HG03354 (cell line): ENCODE measurements around the gene PLEKHM3.
"Not testable (repeated sequence)": the region's sequence is repeated elsewhere in the genome, so short reads cannot be mapped to it uniquely, and the experiment has no call there.

Experiments
- ATAC-seq: cut with Tn5 transposase; IDR thresholded peaks from one replicate; pipeline ENCODE4 v1.9.1; 2021; ENCODE audit warnings: mild to moderate bottlenecking; ENCODE audit not compliant: unreplicated experiment, poor library complexity, severe bottlenecking

Gene PLEKHM3

GRCh38 chr2:207812726-207813080, 212.6 kb downstream of the PLEKHM3 start:
- ATAC-seq: no peak

DNA sequence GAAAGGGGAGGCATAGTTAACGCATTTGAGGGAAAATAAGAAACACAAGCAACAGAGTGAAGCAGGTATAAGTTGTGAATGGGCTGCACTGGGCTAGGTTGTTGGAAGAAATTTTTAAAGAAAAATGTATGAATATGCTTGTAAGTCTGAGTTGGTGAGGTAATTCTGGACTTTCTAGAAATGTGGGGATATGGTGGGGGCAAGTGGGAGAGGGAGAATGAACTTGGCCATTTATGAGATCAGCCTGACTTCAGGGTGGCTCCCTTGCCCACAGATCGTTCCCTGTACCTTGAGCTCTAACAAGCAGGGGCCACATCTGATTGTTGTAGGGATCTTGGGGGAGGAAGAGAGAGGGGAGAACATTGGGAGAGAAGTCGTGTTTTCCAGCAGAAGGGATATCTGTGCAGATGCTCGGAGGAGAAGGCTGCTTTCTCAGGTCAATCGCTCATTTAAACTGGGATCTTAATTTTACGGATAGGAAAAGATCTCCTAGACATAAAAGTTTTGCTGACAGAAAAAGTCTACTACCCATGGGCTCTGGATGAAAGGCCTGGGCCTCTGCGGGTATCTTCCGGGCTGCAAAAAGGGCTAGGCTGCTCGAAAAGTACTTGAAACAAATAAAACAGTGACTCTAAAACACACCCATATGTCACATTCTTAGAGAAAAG, 213.1 kb downstream of the PLEKHM3 start:
- no peak for ATAC-seq

DNA sequence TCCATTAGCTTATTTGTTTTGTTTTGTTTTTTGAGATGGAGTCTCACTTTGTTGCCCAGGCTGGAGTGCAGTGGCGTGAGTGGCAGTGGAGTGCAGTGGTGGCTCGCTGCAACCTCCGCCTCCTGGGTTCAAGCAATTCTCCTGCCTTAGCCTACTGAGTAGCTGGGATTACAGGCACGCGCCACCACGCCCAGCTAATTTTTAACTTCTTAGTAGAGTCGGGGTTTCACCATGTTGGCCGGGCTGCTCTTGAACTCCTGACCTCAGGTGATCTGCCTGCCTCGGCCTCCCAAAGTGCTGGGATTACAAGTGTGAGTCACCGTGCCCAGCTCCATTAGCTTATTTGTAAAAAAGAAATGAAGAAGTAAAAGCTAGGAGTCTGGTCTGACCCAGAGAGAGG, 213.7 kb downstream of the PLEKHM3 start:
- not testable (repeated sequence) for ATAC-seq

GRCh38 chr2:207810200-207810788, 215.0 kb downstream of the PLEKHM3 start:
- no peak for ATAC-seq

DNA sequence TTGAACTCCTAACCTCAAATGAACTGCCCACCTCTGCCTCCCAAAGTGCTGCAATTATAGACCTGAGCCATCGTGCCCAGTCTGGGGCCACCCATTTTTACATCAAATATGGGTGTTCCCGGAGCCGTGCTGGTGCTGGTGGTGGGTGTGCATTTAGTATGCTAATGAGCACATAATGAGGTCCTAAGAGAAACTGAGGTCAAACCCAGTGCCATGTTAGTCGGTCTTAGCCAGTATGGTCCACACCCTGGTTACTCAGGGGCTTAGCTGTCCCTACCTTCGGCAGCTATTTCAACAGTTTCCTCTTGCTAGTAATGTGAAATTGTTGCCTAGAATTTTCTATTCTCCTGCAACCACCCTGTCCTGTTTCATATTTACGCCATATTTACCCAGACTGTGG, 217.2 kb downstream of the PLEKHM3 start:
- ATAC-seq: no peak

- peak; percentile 53 for ATAC-seq
Measured at GRCh38 chr2:207807516-207807915, 217.8 kb downstream of the PLEKHM3 start.

GRCh38 chr2:207805566-207806226, 219.6 kb downstream of the PLEKHM3 start:
- no peak for ATAC-seq

DNA sequence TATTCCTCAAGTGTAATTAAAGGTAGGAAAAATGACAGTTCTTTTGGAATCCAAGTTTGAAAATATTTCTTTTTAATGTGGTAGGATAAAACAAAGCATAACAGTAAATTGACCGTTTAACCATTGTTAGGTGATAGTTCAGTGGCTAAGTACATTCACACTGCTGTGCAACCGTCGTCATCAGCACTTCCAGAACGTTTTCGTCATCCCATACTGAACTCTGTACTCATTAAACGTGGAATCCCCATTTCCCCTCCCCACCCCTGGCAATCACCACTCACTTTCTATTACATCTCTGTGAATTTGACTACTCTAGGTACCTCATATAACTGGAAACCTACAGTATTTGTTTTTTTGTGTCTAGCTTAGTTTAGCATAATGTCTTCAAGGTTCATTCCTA, 222.7 kb downstream of the PLEKHM3 start:
- no peak for ATAC-seq

- ATAC-seq: no peak
Measured at GRCh38 chr2:207801259-207801658, 224.1 kb downstream of the PLEKHM3 start.

DNA sequence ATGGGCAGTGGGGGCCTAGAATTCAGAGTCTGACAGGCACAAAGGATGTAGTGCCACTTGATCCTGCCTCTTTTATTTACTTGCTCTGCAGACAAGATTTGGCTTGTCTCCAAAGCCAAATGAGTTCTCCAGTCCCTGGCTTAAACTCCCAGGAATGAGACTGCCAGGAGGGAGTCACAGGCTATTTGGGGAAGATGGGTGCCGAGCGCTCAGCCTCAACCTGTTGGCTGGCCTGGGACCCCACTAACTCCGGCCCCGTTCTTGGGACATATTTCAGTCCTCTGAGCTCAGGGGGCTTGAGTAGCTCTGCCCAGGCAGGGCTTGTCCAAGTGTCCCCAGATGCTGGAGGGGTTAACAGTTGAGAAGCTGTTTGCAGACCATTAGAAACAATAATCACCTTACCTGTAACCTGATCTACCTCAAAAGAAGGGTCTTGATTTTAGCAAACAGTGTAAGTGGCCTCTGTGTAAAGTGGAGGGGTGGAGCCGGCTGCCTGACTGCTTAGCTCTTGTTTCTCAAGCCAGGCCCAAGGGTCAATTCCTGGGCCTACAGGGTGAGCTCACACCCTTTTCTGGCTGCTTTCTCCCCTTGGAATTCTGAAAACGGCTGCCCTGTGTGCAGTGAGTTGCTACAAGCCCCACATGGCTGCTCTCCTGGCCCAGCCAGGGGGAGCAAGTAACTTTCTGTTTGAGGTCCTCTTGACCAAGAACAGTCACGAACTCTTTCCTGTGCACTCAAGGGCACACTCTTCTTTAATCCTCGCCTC, 228.6 kb downstream of the PLEKHM3 start:
- ATAC-seq: no peak

DNA sequence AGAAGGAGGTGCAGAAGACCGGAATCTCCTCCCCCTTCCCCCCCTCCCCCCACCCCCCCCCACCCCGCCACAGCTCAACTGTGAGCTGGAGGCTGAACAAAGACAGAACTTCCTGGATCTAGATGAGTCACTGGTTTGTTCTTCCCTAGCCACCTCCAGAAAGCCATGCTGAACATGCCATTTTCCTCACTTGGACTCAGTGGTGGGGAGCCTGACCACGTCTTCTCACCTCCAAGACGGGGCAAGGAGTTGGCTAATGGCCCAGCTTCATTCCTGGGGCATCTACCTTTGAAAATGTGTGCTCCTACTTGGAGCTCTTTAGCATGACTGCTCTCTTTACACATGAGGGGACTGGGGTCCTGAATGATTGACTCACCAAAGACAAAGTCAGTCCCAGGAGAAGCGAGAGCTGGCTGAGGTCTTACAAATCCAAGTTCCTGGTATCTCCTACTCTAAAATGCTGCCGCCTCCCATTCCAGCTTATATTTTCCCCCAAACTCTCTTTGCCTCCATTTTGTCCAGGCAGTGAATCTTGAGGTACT, 233.0 kb downstream of the PLEKHM3 start:
- ATAC-seq: no peak

- no peak for ATAC-seq
Measured at GRCh38 chr2:207791579-207792243, 233.6 kb downstream of the PLEKHM3 start.

GRCh38 chr2:207790898-207791297, 234.4 kb downstream of the PLEKHM3 start:
- no peak for ATAC-seq

DNA sequence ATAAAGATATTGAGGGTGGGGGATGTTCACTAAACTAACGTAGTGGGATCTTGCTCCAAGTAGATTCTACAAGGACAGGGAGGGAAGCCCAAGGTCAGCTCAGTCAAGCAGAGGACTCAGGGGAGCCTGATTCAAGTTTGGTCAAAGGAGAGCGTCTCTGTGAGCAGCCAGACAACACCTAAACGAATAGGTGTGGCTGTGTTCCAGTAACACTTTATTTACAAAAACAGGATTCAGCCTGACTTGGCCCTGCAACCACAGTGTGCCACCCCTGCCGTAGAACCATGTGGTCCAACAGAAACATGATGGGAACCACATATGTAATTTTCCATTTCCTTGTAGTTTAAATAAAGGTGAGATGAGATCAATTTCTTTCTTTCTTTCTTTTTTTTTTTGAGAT, 237.5 kb downstream of the PLEKHM3 start:
- ATAC-seq: no peak

GRCh38 chr2:207787017-207787416, 238.3 kb downstream of the PLEKHM3 start:
- no peak for ATAC-seq

- ATAC-seq: no peak
Measured at GRCh38 chr2:207784898-207785297, 240.4 kb downstream of the PLEKHM3 start.

- ATAC-seq: no peak
Measured at GRCh38 chr2:207783514-207783913, 241.8 kb downstream of the PLEKHM3 start.

DNA sequence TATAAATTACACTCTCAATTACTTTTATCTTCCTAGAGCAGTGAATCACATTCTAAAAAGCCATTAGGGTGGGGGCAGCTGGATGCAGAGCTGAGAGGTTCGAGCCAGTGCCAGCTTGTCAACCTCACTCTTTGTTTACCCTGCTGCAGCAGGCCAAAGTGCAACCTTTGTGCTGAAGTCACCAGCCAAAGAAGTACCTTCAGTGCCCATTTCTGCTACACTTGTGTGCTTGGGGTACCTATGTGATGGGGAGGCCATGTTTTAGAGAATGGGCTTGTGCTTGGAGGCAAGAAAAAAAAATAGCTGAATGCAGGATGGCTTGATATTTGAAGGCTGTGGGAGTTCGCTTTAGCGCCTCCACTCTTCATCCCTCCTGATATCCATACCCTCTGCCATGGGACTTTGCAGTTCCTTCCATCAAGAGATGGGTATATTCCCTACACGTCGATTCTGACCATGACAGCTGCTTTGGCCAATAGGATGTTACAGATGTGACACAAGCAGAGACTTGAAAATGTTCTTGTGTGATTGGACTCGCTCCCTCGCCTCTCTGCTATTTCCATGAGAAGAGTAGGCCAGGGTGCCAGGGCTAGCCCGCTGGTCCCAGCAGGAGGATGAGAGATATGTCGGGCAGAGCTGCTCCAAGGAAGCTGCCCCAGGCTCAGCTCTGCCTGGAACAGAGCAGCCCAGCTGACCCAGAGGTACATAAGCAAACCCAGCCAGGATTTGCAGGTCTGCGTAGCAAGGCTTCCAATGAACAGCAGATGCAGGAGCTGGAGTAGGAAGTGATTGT, 242.9 kb downstream of the PLEKHM3 start:
- no peak for ATAC-seq

- ATAC-seq: no peak
Measured at GRCh38 chr2:207779523-207779922, 245.8 kb downstream of the PLEKHM3 start.
